ENCODE measurements around the gene C2CD4D.

Gene C2CD4D

DNA sequence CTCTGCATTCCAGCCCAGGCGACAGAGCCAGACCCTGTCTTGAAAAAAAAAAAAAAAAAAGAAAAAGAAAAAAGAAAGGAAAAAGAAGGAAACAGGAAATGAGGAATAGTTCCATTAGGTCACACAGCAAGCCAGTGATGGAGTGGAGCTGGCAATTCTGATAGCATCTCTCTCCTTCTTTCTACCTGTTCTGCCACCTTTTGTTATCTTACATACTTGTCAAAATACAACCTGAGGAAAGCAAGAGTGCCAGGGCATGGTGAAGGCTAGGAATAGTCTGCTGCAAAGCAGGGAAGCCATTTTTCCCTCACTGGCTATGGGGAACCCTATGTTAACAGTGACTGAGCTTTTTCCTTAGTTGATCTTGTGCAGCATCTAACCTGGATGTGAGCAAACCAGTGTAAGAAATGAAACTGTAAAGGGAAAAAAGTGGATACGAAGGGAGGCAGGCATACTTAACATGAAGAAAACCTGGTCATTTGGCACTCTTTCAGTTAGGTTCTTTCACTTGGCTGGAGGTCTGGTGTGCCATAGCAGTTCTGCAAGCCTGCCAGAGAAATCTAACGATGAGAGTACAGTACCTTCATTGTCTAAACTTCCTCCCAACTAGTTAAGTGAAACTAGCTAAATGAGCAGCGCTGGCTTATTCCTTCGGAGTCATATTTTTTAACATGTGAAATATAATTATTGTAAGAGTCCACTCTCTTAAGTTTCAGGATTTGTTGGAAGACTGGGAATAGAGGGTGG, 31.8 kb upstream of the C2CD4D start:
- H3K36me3 ChIP-seq (ENCODE audit: low read depth), result no peaks in the 10 kb centered on the region
- ATAC-seq (ENCODE audit: low read depth) (no peak), DNase-seq (ENCODE audit: low spot score) (no peak)
- H3K4me3 ChIP-seq (ENCODE audit: severe bottlenecking), result no peak overlapping the region
- H3K9me3 ChIP-seq (ENCODE audit: severe bottlenecking), result no peaks in the 10 kb centered on the region
- TF ChIP-seq, protein P1, sequence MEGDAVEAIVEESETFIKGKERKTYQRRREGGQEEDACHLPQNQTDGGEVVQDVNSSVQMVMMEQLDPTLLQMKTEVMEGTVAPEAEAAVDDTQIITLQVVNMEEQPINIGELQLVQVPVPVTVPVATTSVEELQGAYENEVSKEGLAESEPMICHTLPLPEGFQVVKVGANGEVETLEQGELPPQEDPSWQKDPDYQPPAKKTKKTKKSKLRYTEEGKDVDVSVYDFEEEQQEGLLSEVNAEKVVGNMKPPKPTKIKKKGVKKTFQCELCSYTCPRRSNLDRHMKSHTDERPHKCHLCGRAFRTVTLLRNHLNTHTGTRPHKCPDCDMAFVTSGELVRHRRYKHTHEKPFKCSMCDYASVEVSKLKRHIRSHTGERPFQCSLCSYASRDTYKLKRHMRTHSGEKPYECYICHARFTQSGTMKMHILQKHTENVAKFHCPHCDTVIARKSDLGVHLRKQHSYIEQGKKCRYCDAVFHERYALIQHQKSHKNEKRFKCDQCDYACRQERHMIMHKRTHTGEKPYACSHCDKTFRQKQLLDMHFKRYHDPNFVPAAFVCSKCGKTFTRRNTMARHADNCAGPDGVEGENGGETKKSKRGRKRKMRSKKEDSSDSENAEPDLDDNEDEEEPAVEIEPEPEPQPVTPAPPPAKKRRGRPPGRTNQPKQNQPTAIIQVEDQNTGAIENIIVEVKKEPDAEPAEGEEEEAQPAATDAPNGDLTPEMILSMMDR (IDR thresholded peaks at IDR 0.05; ENCODE audit: poor library complexity, severe bottlenecking), result no peak
- peaks cover 5% of the 10 kb centered on the region for H3K4me1 ChIP-seq (ENCODE audit: insufficient read depth, poor library complexity, severe bottlenecking)
- no peaks in the 10 kb centered on the region for H3K27me3 ChIP-seq (ENCODE audit: insufficient read depth, poor library complexity, severe bottlenecking)
- no peak overlapping the region for H3K27ac ChIP-seq (ENCODE audit: poor library complexity, severe bottlenecking)

DNA sequence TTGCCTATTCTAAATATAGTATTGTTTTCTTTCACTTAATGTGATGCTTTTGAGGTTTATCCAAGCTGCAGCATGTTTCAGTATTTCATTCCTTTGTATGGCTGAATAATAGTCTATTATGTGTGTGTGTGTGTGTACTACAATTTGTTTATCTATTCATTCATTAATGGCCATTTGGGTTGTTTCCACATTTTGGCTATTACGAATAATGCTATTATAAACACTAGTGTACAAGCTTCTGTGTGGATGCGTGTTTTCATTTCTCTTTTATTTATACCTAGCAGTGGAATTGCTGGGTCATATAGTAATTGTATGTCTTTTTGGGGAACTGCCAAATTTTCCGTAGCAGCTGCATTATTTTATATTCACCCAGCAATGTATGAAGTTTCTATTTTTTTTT, 28.9 kb upstream of the C2CD4D start:
- Histone ChIP-seq H3K27ac (ENCODE audit: poor library complexity, severe bottlenecking) (peak overlapping the region; percentile 72), H3K27me3 (ENCODE audit: insufficient read depth, poor library complexity, severe bottlenecking) (no peaks in the 10 kb centered on the region), H3K9me3 (ENCODE audit: severe bottlenecking) (no peaks in the 10 kb centered on the region), H3K36me3 (ENCODE audit: low read depth) (no peaks in the 10 kb centered on the region), H3K4me3 (ENCODE audit: severe bottlenecking) (no peak overlapping the region), H3K4me1 (ENCODE audit: insufficient read depth, poor library complexity, severe bottlenecking) (peaks cover 5% of the 10 kb centered on the region)
- TF ChIP-seq, protein P1 (IDR thresholded peaks at IDR 0.05; ENCODE audit: poor library complexity, severe bottlenecking), result no peak
- DNase-seq (ENCODE audit: low spot score) (no peak), ATAC-seq (ENCODE audit: low read depth) (no peak)

DNA sequence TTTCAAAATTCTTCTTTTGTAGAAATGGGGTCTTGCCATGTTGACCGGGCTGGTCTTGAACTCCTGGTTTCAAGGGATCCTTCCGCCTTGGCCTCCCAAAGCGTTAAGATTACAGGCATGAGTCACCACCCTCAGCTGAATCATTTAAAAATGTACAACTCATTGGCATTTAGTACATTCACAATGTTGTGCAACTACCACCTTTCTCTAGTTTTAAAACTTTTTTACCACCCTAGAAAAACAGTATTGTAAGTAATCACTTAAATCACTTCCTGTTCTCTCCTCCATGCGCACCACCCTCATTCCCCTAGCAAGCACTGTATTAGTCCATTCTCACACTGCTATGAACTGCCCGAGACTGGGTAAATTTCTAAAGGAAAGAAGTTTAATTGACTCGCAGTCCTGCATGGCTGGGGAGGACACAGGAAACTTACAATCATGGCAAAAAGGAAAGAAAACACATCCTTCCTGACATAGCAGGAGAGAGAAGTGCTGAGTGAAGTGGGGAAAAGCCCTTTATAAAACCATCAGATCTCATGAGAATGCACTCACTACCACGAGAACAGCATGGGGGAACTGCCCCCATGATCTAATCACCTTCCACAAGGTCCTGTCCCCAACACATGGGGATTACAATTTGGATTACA, 28.3 kb upstream of the C2CD4D start:
- peak; percentile 66 for ATAC-seq (ENCODE audit: low read depth)
- peak overlapping the region; percentile 72 for H3K27ac ChIP-seq (ENCODE audit: poor library complexity, severe bottlenecking)
- H3K36me3 ChIP-seq (ENCODE audit: low read depth), result no peaks in the 10 kb centered on the region
- no peak overlapping the region for H3K4me3 ChIP-seq (ENCODE audit: severe bottlenecking)
- H3K27me3 ChIP-seq (ENCODE audit: insufficient read depth, poor library complexity, severe bottlenecking), result no peaks in the 10 kb centered on the region
- TF ChIP-seq, protein P1 (IDR thresholded peaks at IDR 0.05; ENCODE audit: poor library complexity, severe bottlenecking), result no peak
- H3K4me1 ChIP-seq (ENCODE audit: insufficient read depth, poor library complexity, severe bottlenecking), result peaks cover 5% of the 10 kb centered on the region
- no peak for DNase-seq (ENCODE audit: low spot score)
- no peaks in the 10 kb centered on the region for H3K9me3 ChIP-seq (ENCODE audit: severe bottlenecking)

DNA sequence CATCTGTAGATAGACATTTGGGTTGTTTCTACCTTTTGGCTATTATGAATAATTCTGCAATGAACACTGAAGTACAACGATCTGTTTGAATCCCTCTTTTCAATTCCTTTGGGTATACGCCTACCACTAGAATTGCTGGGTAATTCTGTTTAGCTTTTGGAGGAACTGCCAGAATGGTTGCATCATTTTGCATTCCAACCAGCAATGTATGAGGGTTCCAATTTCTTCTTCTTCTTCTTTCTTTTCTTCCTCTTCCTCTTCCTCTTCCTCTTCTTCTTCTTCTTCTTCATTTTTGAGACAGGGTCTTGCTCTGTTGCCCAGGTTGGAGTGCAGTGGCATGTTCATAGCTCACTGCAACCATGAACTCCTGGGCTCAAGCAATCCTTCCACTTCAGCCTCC, 27.7 kb upstream of the C2CD4D start:
- Histone ChIP-seq H3K27ac (ENCODE audit: poor library complexity, severe bottlenecking) (peak overlapping the region; percentile 72), H3K27me3 (ENCODE audit: insufficient read depth, poor library complexity, severe bottlenecking) (no peaks in the 10 kb centered on the region), H3K36me3 (ENCODE audit: low read depth) (no peaks in the 10 kb centered on the region), H3K4me3 (ENCODE audit: severe bottlenecking) (no peak overlapping the region), H3K4me1 (ENCODE audit: insufficient read depth, poor library complexity, severe bottlenecking) (peaks cover 5% of the 10 kb centered on the region), H3K9me3 (ENCODE audit: severe bottlenecking) (no peaks in the 10 kb centered on the region)
- no peak for ATAC-seq (ENCODE audit: low read depth)
- TF ChIP-seq, protein P1 (IDR thresholded peaks at IDR 0.05; ENCODE audit: poor library complexity, severe bottlenecking), result no peak
- DNase-seq (ENCODE audit: low spot score), result no peak

DNA sequence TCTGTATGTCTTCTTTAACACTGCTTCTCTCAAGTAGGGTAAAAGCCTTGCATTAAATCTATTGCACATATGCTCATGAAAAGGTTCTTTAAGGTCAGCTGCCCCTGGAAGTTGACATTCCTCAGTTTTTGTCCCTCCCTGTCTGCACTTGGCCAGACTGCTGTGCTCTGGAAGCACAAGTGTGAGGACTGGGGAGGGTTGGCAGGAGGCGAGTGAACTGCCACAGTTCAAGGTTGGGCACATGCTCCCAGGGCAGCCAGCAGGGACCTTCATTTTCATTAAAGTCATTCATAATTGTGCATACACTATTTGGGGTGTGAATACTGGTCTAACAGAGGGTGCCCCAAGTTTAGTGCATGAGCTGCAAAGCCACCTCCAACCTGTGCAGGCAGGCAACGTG, 24.8 kb upstream of the C2CD4D start:
- H3K4me3 ChIP-seq (ENCODE audit: severe bottlenecking), result no peak overlapping the region
- H3K4me1 ChIP-seq (ENCODE audit: insufficient read depth, poor library complexity, severe bottlenecking), result peaks cover 5% of the 10 kb centered on the region
- ATAC-seq (ENCODE audit: low read depth), result no peak

More for the DNA sequence above, 24.8 kb upstream of the C2CD4D start:
- Histone ChIP-seq H3K9me3 (ENCODE audit: severe bottlenecking) (no peaks in the 10 kb centered on the region), H3K27ac (ENCODE audit: poor library complexity, severe bottlenecking) (no peak overlapping the region), H3K36me3 (ENCODE audit: low read depth) (no peaks in the 10 kb centered on the region), H3K27me3 (ENCODE audit: insufficient read depth, poor library complexity, severe bottlenecking) (no peaks in the 10 kb centered on the region)
- TF ChIP-seq, protein P1 (IDR thresholded peaks at IDR 0.05; ENCODE audit: poor library complexity, severe bottlenecking), result no peak
- no peak for DNase-seq (ENCODE audit: low spot score)

All from RWPE2 (cell line).